NCI-H1105 treated with DMSO at 0.1 percent for 48 hours (cell line): ENCODE data around the gene KRT81.
"Not testable (repeated sequence)": the region's sequence is repeated elsewhere in the genome, so short reads cannot be mapped to it uniquely, and the experiment has no call there.

Source experiments
- DNase-seq: peaks from one replicate; lab custom pipeline; 2025; lab: John Stamatoyannopoulos, UW

KRT81 gene

GRCh38 chr12:52253391-52254179 is 37.7 kb downstream of the KRT81 start:
- DNase-seq = no peak

- no peak for DNase-seq
These were observed 38.5 kb downstream of the KRT81 start for GRCh38 chr12:52252728-52253343.

GRCh38 chr12:52252175-52252615 is 39.1 kb downstream of the KRT81 start:
- DNase-seq = not testable (repeated sequence)

GRCh38 chr12:52251367-52252051 is 39.8 kb downstream of the KRT81 start:
- DNase-seq = no peak

GRCh38 chr12:52250048-52250990 is 41.0 kb downstream of the KRT81 start:
- no peak for DNase-seq

GRCh38 chr12:52249511-52250047 is 41.8 kb downstream of the KRT81 start:
- no peak for DNase-seq

- DNase-seq = no peak
These were observed 42.5 kb downstream of the KRT81 start for GRCh38 chr12:52248541-52249461.

GRCh38 chr12:52247622-52248540 is 43.5 kb downstream of the KRT81 start:
- no peak for DNase-seq

GRCh38 chr12:52246720-52247621 is 44.4 kb downstream of the KRT81 start:
- DNase-seq = no peak

- no peak for DNase-seq
These were observed 45.3 kb downstream of the KRT81 start for GRCh38 chr12:52245962-52246569.

- no peak for DNase-seq
These were observed 45.9 kb downstream of the KRT81 start for GRCh38 chr12:52245259-52245961.

GRCh38 chr12:52244615-52244994 is 46.7 kb downstream of the KRT81 start:
- DNase-seq = no peak

GRCh38 chr12:52243856-52244614 is 47.3 kb downstream of the KRT81 start:
- peak; percentile 8 for DNase-seq

GRCh38 chr12:52243259-52243855 is 48.0 kb downstream of the KRT81 start:
- DNase-seq = no peak

GRCh38 chr12:52242442-52243258 is 48.7 kb downstream of the KRT81 start:
- no peak for DNase-seq
